Epidermal melanocyte (primary cell): ENCODE measurements around the gene SSTR1.

Source experiments
- DNase-seq: peaks from one replicate; pipeline ENCODE4 v3.0.0; 2011; ENCODE audit warnings: low spot score; ENCODE audit not compliant: insufficient read length

The SSTR1 gene

GRCh38 chr14:38202444-38203191, 5.1 kb upstream of the SSTR1 start:
- DNase-seq: no peak

- no peak for DNase-seq
These were observed 3.6 kb upstream of the SSTR1 start for GRCh38 chr14:38203929-38204718.

- DNase-seq: no peak
These were observed 3.0 kb upstream of the SSTR1 start for GRCh38 chr14:38204719-38205115.

- DNase-seq: no peak
These were observed 2.4 kb upstream of the SSTR1 start for GRCh38 chr14:38205119-38205813.

GRCh38 chr14:38205949-38206665, 1.6 kb upstream of the SSTR1 start:
- no peak for DNase-seq

- DNase-seq: no peak
These were observed 871 bp upstream of the SSTR1 start for GRCh38 chr14:38206689-38207376.

GRCh38 chr14:38207377-38207735, 348 bp upstream of the SSTR1 start:
- no peak for DNase-seq

GRCh38 chr14:38208618-38209562, 1.2 kb downstream of the SSTR1 start:
- no peak for DNase-seq

GRCh38 chr14:38209572-38210557, 2.2 kb downstream of the SSTR1 start:
- no peak for DNase-seq

- DNase-seq: no peak
These were observed 3.0 kb downstream of the SSTR1 start for GRCh38 chr14:38210587-38211216.

- DNase-seq: no peak
These were observed 3.6 kb downstream of the SSTR1 start for GRCh38 chr14:38211255-38211735.

GRCh38 chr14:38212111-38212510, 4.4 kb downstream of the SSTR1 start:
- no peak for DNase-seq

- DNase-seq: no peak
These were observed 5.3 kb downstream of the SSTR1 start for GRCh38 chr14:38213001-38213400.

- no peak for DNase-seq
These were observed 9.8 kb downstream of the SSTR1 start for GRCh38 chr14:38217553-38217952.

- DNase-seq: no peak
These were observed 13.4 kb downstream of the SSTR1 start for GRCh38 chr14:38221077-38221476.

GRCh38 chr14:38224338-38224737, 16.6 kb downstream of the SSTR1 start:
- DNase-seq: no peak

GRCh38 chr14:38225946-38226345, 18.2 kb downstream of the SSTR1 start:
- no peak for DNase-seq

- DNase-seq: no peak
These were observed 18.7 kb downstream of the SSTR1 start for GRCh38 chr14:38226366-38226765.
